Amniotic epithelial cell (primary cell): Measurements from ENCODE around the gene FOXM1.
A peak's percentile ranks its signal among the peaks of the same experiment; 100 is the strongest.

Experiments used
- DNase-seq: peaks from one replicate; pipeline ENCODE4 v3.0.0-alpha.2; 2010; ENCODE audit warnings: low read depth

Gene FOXM1

GRCh38 chr12:2836574-2836973, 40.4 kb downstream of the FOXM1 start:
- DNase-seq = no peak

GRCh38 chr12:2835691-2836403, 41.1 kb downstream of the FOXM1 start:
- no peak for DNase-seq

- DNase-seq = peak; percentile 54
Observed at GRCh38 chr12:2834581-2835491, 42.1 kb downstream of the FOXM1 start, which contains the start of gene NRIP2. Gene NRIP2 (minus strand): TSS chr12:2835035. CDS start chr12:2834983, 52 bp downstream.

GRCh38 chr12:2833810-2834209, 43.2 kb downstream of the FOXM1 start:
- DNase-seq = no peak

- no peak for DNase-seq
Observed at GRCh38 chr12:2833327-2833726, 43.6 kb downstream of the FOXM1 start.

GRCh38 chr12:2832550-2833127, 44.3 kb downstream of the FOXM1 start:
- DNase-seq = no peak

GRCh38 chr12:2829275-2829674, 47.7 kb downstream of the FOXM1 start:
- no peak for DNase-seq

- no peak for DNase-seq
Observed at GRCh38 chr12:2826721-2827515, 50.1 kb downstream of the FOXM1 start.

GRCh38 chr12:2826036-2826435, 50.9 kb downstream of the FOXM1 start:
- no peak for DNase-seq

- DNase-seq = no peak
Observed at GRCh38 chr12:2825132-2825531, 51.8 kb downstream of the FOXM1 start.

GRCh38 chr12:2824541-2824940, 52.4 kb downstream of the FOXM1 start:
- DNase-seq = no peak

GRCh38 chr12:2823483-2823882, 53.5 kb downstream of the FOXM1 start:
- DNase-seq = no peak

- DNase-seq = no peak
Observed at GRCh38 chr12:2820432-2820831, 56.5 kb downstream of the FOXM1 start.

GRCh38 chr12:2819810-2820209, 57.2 kb downstream of the FOXM1 start:
- DNase-seq = no peak

- DNase-seq = peak; percentile 71
Observed at GRCh38 chr12:2813214-2814185, 63.5 kb downstream of the FOXM1 start.

GRCh38 chr12:2812290-2813213, 64.4 kb downstream of the FOXM1 start, which contains the start of gene ITFG2:
Gene ITFG2 (plus strand): TSS chr12:2812668. CDS start chr12:2812761, 93 bp downstream.
- peak; percentile 98 for DNase-seq

- no peak for DNase-seq
Observed at GRCh38 chr12:2811801-2812200, 65.2 kb downstream of the FOXM1 start.
